ENCODE measurements around the gene SERPING1.

DNA sequence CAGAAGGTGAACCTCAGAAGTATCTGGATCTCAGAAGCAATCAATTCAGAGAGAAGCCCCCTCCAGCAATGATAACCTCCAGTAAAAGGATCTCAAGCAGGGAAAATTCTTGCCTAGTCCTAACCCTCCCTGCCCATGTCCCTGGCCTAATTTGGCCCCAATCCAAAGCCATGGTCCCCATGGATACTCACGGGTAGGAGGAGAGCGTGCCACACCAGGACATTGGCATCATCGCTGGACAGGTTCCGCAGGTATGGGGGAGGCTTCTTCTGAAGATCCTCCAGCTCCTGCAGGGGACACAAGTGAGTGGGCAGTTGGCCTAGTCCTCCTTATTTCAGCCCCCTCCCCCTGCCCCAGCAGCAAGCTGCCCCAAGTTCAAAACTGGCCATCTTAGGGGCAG lies 37.3 kb upstream of the SERPING1 start:
- TF ChIP-seq BHLHE40 (IDR thresholded peaks at IDR 0.05; ENCODE audit: borderline replicate concordance) (no peak), SP1 (IDR thresholded peaks at IDR 0.05) (no peak), HDGF (IDR thresholded peaks at IDR 0.05; ENCODE audit: borderline replicate concordance) (no peak), NFRKB (IDR thresholded peaks at IDR 0.05) (no peak), FOXA1 (IDR thresholded peaks at IDR 0.05) (no peak), TARDBP (IDR thresholded peaks at IDR 0.05) (no peak), FOXK2 (IDR thresholded peaks at IDR 0.05) (no peak), ARNT (IDR thresholded peaks at IDR 0.05) (no peak), FOXM1 (IDR thresholded peaks at IDR 0.05; ENCODE audit: borderline replicate concordance) (no peak), ELF4 (IDR thresholded peaks at IDR 0.05) (no peak), SUZ12 (IDR thresholded peaks at IDR 0.05) (no peak), CTBP1 (IDR thresholded peaks at IDR 0.05; ENCODE audit: borderline replicate concordance) (no peak)
- TF ChIP-seq, protein P1, sequence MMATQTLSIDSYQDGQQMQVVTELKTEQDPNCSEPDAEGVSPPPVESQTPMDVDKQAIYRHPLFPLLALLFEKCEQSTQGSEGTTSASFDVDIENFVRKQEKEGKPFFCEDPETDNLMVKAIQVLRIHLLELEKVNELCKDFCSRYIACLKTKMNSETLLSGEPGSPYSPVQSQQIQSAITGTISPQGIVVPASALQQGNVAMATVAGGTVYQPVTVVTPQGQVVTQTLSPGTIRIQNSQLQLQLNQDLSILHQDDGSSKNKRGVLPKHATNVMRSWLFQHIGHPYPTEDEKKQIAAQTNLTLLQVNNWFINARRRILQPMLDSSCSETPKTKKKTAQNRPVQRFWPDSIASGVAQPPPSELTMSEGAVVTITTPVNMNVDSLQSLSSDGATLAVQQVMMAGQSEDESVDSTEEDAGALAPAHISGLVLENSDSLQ (IDR thresholded peaks at IDR 0.05): no peak

Data from HEK293T (cell line).